Fibroblast of lung (primary cell): Measurements from ENCODE around the gene XYLT1.

ENCODE experiments used
- EZH2 ChIP-seq: IDR thresholded peaks from 2 replicates; pipeline ENCODE4 v1.5.1; 2012; ENCODE audit warnings: low read length, control low read depth, mild to moderate bottlenecking; ENCODE audit errors: missing control alignments
- TF ChIP-seq, protein P1 (sequence below), 2 donors: IDR thresholded peaks in 1 of 2; conservative IDR thresholded peaks in 1 of 2; 1 replicate in 1 of 2; 2 replicates in 1 of 2; pipeline ENCODE4 v1.5.1; 2011 to 2012; ENCODE audit warnings: low read length in 2 of 2, control low read depth in 1 of 2, inconsistent platforms in 1 of 2, low read depth in 1 of 2, mild to moderate bottlenecking in 1 of 2

DNA sequence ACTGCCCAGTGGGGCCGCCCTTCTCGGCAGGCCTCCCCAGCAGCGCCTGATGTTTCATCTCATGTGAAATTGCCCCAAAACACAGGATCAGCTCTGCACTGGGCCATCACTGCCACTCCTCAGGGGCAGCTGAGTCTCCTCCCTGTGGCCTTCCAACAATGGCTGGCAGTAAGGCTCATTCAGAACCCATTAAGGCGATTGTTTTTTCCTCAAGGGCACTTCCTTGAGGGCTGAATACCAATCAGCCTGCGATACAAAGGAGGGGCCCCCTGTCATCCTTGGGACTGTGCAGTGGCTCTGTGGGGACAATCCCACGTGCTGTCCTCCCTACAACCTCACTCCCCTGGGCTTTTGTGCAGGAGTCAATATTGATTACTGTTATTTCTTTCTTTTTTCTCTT is 47.5 kb downstream of the XYLT1 start:
- TF ChIP-seq, protein P1, sequence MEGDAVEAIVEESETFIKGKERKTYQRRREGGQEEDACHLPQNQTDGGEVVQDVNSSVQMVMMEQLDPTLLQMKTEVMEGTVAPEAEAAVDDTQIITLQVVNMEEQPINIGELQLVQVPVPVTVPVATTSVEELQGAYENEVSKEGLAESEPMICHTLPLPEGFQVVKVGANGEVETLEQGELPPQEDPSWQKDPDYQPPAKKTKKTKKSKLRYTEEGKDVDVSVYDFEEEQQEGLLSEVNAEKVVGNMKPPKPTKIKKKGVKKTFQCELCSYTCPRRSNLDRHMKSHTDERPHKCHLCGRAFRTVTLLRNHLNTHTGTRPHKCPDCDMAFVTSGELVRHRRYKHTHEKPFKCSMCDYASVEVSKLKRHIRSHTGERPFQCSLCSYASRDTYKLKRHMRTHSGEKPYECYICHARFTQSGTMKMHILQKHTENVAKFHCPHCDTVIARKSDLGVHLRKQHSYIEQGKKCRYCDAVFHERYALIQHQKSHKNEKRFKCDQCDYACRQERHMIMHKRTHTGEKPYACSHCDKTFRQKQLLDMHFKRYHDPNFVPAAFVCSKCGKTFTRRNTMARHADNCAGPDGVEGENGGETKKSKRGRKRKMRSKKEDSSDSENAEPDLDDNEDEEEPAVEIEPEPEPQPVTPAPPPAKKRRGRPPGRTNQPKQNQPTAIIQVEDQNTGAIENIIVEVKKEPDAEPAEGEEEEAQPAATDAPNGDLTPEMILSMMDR (conservative IDR thresholded peaks at IDR 0.05 in 1 of 2, IDR thresholded peaks at IDR 0.05 in 1 of 2; ENCODE audit: low read depth in 1 of 2, low read length in 2 of 2), result no peak
- TF ChIP-seq EZH2, result no peak
